Fibroblast of gingiva (primary cell): ENCODE results near the gene GNAZ.

Source experiments
- DNase-seq: peaks from one replicate; pipeline ENCODE4 v3.0.0-alpha.2; 2011; ENCODE audit warnings: low read depth

GNAZ gene

GRCh38 chr22:23119494-23120414 is 49.4 kb downstream of the GNAZ start:
- DNase-seq, result no peak

GRCh38 chr22:23120415-23120899 is 50.1 kb downstream of the GNAZ start:
- DNase-seq, result no peak

GRCh38 chr22:23121000-23121421 is 50.7 kb downstream of the GNAZ start:
- no peak for DNase-seq

- DNase-seq, result no peak
Measured at GRCh38 chr22:23121424-23121823, 51.1 kb downstream of the GNAZ start.

- no peak for DNase-seq
Measured at GRCh38 chr22:23122216-23122957, 52.1 kb downstream of the GNAZ start.

GRCh38 chr22:23122992-23123803 is 52.9 kb downstream of the GNAZ start:
- DNase-seq, result no peak

GRCh38 chr22:23123804-23124254 is 53.5 kb downstream of the GNAZ start:
- no peak for DNase-seq

GRCh38 chr22:23124611-23125511 is 54.5 kb downstream of the GNAZ start:
- no peak for DNase-seq

GRCh38 chr22:23125512-23126103 is 55.3 kb downstream of the GNAZ start:
- no peak for DNase-seq

- no peak for DNase-seq
Measured at GRCh38 chr22:23126165-23127054, 56.1 kb downstream of the GNAZ start.

GRCh38 chr22:23127055-23127756 is 56.9 kb downstream of the GNAZ start:
- no peak for DNase-seq

- no peak for DNase-seq
Measured at GRCh38 chr22:23127788-23128187, 57.5 kb downstream of the GNAZ start.

- DNase-seq, result peak; percentile 47
Measured at GRCh38 chr22:23128269-23129108, 58.2 kb downstream of the GNAZ start.

GRCh38 chr22:23129149-23129548 is 58.8 kb downstream of the GNAZ start:
- no peak for DNase-seq

GRCh38 chr22:23130697-23131096 is 60.4 kb downstream of the GNAZ start:
- no peak for DNase-seq

- DNase-seq, result no peak
Measured at GRCh38 chr22:23131931-23132330, 61.6 kb downstream of the GNAZ start.

- DNase-seq, result no peak
Measured at GRCh38 chr22:23132376-23133091, 62.2 kb downstream of the GNAZ start.
